Neutrophil (primary cell): ENCODE data around the gene BAD.

Experiments
- H3K27ac ChIP-seq: fragments of 200-600 bp; sonication (generic); 2 replicates; pipeline ENCODE4 v1.5.1; 2016; ENCODE audit warnings: mild to moderate bottlenecking, moderate library complexity
- H3K27me3 ChIP-seq: fragments of 200-600 bp; sonication (generic); 2 replicates; pipeline ENCODE4 v1.6.0; 2016; ENCODE audit warnings: mild to moderate bottlenecking
- H3K36me3 ChIP-seq: fragments of 200-600 bp; sonication (generic); 2 replicates; pipeline ENCODE4 v1.5.1; 2017
- H3K4me1 ChIP-seq, 2 experiments: fragments of 200-600 bp in 1 of 2; sonication (generic) in 1 of 2; 1 replicate in 1 of 2; 2 replicates in 1 of 2; pipeline versions ENCODE4 v1.5.1 to v1.6.1; 2013 to 2016; ENCODE audit warnings: low read depth in 1 of 2, low read length in 1 of 2, mild to moderate bottlenecking in 1 of 2, moderate library complexity in 1 of 2; ENCODE audit not compliant: control insufficient read depth in 1 of 2, insufficient read depth in 1 of 2
- H3K4me3 ChIP-seq, 2 experiments: fragments of 200-600 bp in 1 of 2; sonication (generic) in 1 of 2; 1 replicate in 1 of 2; 2 replicates in 1 of 2; pipeline ENCODE4 v1.5.1; 2013 to 2016; ENCODE audit warnings: low read depth in 1 of 2, low read length in 1 of 2, mild to moderate bottlenecking in 1 of 2, moderate library complexity in 1 of 2
- H3K9me3 ChIP-seq: fragments of 200-600 bp; sonication (generic); 2 replicates; pipeline ENCODE4 v1.5.1; 2016
- CTCF ChIP-seq: fragments of 200-600 bp; sonication (generic); IDR thresholded peaks from 2 replicates; pipeline ENCODE4 v1.5.1; 2016; ENCODE audit warnings: antibody characterized with exemption

The BAD gene

DNA sequence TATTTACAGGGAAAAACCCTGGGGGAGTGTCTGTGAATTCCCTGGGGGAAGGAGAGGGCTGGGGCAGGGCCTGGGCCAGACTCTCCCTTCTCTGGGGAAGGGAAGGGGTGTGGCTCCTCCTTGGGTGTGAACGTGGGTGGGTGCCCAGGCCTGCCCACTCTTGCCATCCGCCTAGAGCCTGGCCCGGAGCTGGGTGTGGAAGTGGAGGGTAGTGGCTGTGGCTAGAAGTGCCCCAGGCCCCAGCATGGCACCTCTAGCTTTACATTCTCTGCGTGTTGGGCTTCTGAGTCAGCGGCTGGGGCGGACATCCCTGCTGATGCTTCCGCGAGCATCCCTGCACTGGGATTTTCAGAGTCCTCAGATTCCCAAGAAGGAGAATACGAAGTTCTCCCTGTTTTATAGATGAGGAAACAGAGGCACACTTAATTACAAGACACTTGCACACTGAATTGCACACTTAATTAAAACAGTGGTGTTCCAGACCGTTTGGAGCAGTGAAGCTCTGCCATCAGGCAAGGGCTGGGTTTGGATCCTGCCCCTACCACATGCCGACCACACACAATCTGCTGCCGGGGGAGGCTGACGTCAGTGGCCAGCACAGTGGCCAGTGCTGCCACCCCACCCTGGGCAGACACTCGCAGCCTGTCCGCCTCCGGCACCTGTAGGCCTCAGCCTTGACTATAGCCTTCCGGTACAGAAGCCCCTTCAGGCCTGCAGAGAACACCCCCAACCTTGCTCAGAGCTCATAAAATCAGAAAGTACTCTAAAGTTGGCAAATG, 7.6 kb downstream of the BAD start:
- Histone ChIP-seq H3K27ac (no peak overlapping the region), H3K36me3 (peaks cover 40% of the 10 kb centered on the region), H3K27me3 (no peaks in the 10 kb centered on the region), H3K4me1 (peaks cover 2 to 5% of the 10 kb centered on the region in 2 experiments), H3K4me3 (no peak overlapping the region), H3K9me3 (no peaks in the 10 kb centered on the region)
- TF ChIP-seq CTCF = no peak

GRCh38 chr11:64275841-64276240, 8.6 kb downstream of the BAD start:
- Histone ChIP-seq H3K9me3 (no peaks in the 10 kb centered on the region), H3K36me3 (peaks cover 38% of the 10 kb centered on the region), H3K4me3 (no peak overlapping the region), H3K4me1 (peaks cover 9 to 11% of the 10 kb centered on the region in 2 experiments), H3K27me3 (no peaks in the 10 kb centered on the region), H3K27ac (no peak overlapping the region)
- no peak for TF ChIP-seq CTCF

DNA sequence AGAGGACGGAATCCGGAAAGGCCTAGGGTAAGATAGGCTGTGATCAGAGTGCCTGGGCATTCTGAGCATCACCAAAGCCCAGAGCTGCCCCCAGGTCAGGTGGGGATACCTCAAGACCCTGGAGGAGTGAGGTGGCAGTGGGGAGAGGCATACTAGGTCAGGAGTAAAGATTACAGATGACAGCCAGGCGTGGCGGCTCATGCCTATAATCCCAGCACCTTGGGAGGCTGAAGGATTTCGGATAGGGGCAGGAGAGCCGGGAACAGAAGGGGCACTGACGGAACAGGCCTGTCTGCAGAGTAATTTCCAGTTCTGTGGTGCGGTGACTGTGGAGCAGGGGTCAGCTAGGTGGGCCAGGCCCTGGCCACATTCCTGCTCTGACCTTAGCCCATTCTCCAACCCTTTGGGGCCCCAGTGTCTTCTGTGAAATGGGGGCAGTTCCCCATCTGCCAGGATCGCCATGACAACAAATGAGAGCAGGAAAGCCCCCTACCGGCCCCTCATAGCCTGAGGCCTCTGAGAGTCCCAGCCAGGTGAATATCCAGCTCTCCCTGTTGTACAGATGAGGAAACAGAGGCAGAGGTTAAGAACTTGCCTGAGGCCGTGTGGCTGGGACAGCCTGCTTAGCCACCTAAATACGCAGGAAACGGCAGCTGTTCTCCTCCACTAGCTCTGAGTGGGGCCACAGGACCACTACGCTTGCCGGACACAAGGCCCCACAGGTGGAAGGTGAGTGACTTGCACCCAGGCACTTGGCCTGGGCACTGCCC, 9.2 kb downstream of the BAD start:
- Histone ChIP-seq H3K4me3 (no peak overlapping the region), H3K27ac (no peak overlapping the region), H3K4me1 (peaks cover 14 to 17% of the 10 kb centered on the region in 2 experiments), H3K27me3 (no peaks in the 10 kb centered on the region), H3K9me3 (no peaks in the 10 kb centered on the region), H3K36me3 (peaks cover 38% of the 10 kb centered on the region)
- no peak for TF ChIP-seq CTCF

DNA sequence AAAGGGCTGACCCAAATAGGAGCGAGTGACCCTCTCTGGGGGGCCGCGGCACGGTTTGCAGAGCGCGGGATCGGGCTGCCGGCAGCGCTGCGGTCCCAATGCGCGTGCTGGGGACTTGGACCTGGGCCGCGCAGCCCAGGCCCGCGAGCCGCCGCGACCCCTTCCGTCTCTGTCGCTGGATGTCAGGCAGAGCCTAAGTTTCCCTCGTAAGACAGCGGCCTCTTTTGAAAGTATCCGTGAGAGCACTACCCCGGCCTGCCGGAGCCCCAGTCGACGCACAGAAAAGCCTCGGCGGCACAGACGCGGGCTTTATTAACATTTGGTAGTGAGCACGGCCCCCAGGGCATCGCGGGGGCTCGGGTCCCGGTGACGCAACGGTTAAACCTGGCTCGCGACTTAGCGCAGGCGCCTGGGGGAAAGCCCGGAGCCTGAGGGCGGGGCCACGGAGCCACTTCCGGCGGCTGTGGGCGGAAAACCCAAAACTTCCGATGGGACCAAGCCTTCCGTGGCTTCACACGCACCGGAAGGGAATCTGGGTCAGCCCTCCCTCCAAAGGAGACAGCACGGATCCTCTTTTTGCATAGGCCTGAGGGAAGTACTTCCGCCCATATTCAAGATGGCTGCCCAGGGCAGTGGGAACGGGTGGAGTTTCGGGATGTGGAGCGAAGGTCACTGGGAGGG, 14.8 kb downstream of the BAD start:
- Histone ChIP-seq H3K36me3 (peaks cover 20% of the 10 kb centered on the region), H3K27ac (peak overlapping the region; percentile 98), H3K4me1 (peaks cover 36% of the 10 kb centered on the region in 2 experiments), H3K27me3 (no peaks in the 10 kb centered on the region), H3K9me3 (no peaks in the 10 kb centered on the region), H3K4me3 (peak overlapping the region; percentile 96 to 99)
- TF ChIP-seq CTCF = no peak

DNA sequence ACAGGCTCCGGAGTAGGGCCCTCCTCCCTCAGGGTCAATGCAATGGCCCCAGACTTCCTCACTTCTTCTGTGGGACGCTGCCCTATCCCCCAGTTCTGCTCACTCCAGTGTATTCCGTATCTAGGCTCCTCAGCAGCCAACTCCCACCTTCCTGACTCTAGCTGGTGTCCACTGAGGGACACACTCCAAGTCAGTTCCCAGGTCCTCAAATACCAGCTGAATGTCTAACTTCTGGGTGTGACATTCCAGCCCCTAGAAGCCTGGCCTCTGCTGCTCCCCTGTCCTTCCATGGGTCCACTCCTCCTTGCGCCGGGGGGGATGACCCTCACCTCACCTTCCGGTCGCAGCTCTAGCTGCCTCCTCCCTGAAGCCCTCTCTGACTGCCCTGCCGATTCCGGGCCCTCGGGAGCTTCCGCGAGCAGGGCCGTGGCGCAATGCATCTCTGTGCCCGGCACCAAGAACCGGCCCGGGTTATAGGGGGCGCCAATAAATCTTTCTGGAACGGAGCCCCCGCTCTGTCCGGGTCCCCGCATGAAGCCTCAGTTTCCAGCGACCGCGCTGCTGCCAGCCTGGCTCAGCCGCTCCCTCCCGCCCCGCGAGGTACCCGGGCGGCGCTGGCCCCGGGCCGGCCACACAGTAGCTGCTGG, 15.4 kb downstream of the BAD start:
- Histone ChIP-seq H3K4me1 (peaks cover 36% of the 10 kb centered on the region in 2 experiments), H3K9me3 (no peaks in the 10 kb centered on the region), H3K4me3 (peak overlapping the region; percentile 96 to 99), H3K27me3 (no peaks in the 10 kb centered on the region), H3K27ac (peak overlapping the region; percentile 98), H3K36me3 (peaks cover 25% of the 10 kb centered on the region)
- no peak for TF ChIP-seq CTCF
